ENCODE results near the gene SRSF9.
"Not testable (repeated sequence)": the region's sequence is repeated elsewhere in the genome, so short reads cannot be mapped to it uniquely, and the experiment has no call there.

Gene SRSF9, protein sequence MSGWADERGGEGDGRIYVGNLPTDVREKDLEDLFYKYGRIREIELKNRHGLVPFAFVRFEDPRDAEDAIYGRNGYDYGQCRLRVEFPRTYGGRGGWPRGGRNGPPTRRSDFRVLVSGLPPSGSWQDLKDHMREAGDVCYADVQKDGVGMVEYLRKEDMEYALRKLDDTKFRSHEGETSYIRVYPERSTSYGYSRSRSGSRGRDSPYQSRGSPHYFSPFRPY

GRCh38 chr12:120469450-120470149 is at the start of gene SRSF9:
Gene SRSF9, minus strand, starts transcription at chr12:120469748. Its CDS starts 139 bp downstream, at chr12:120469609.
- ATAC-seq (peak; percentile 96), DNase-seq (peak; percentile 98)
- no peaks in the 10 kb centered on the region for H3K27me3 Mint-ChIP-seq
- peak within 1 kb of the TSS; percentile 97 to 98 for H3K27ac Mint-ChIP-seq
- H3K9me3 Mint-ChIP-seq: no peaks in the 10 kb centered on the region
- H3K4me1 Mint-ChIP-seq: peaks cover 71% of the 10 kb centered on the region
- H3K4me3 Mint-ChIP-seq: peak within 1 kb of the TSS; percentile 93 to 98

DNA sequence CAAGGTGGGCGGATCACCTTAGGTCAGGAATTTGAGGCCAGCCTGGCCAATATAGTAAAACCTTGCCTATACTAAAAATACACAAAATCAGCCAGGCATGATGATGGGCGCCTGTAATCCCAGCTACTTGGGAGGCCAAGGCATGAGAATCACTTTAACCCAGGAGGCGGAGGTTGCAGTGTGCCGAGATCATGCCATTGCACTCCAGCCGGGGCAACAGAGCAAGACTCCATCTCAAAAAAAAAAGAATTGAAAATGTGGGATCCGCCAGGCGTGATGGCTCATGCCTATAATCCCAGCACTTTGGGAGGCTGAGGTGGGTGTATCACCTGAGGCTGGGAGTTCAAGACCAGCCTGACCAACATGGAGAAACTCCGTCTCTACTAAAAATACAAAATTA is 49.8 kb upstream of the SRSF9 start:
- not testable (repeated sequence) for H3K4me3 Mint-ChIP-seq, H3K27me3 Mint-ChIP-seq, H3K27ac Mint-ChIP-seq, H3K4me1 Mint-ChIP-seq, ATAC-seq, DNase-seq, H3K9me3 Mint-ChIP-seq

GRCh38 chr12:120515496-120515895 is 45.9 kb upstream of the SRSF9 start:
- H3K27ac Mint-ChIP-seq: no peak overlapping the region
- ATAC-seq (no peak), DNase-seq (no peak)
- no peaks in the 10 kb centered on the region for H3K9me3 Mint-ChIP-seq
- H3K4me3 Mint-ChIP-seq: no peak overlapping the region
- H3K4me1 Mint-ChIP-seq: no peaks in the 10 kb centered on the region
- no peaks in the 10 kb centered on the region for H3K27me3 Mint-ChIP-seq

- H3K27ac Mint-ChIP-seq: no peak overlapping the region
- H3K4me3 Mint-ChIP-seq: no peak overlapping the region
- no peaks in the 10 kb centered on the region for H3K9me3 Mint-ChIP-seq
- no peak for DNase-seq
- no peak for ATAC-seq
- H3K4me1 Mint-ChIP-seq: no peaks in the 10 kb centered on the region
- H3K27me3 Mint-ChIP-seq: no peaks in the 10 kb centered on the region
Observed at GRCh38 chr12:120514002-120514401, 44.5 kb upstream of the SRSF9 start.

DNA sequence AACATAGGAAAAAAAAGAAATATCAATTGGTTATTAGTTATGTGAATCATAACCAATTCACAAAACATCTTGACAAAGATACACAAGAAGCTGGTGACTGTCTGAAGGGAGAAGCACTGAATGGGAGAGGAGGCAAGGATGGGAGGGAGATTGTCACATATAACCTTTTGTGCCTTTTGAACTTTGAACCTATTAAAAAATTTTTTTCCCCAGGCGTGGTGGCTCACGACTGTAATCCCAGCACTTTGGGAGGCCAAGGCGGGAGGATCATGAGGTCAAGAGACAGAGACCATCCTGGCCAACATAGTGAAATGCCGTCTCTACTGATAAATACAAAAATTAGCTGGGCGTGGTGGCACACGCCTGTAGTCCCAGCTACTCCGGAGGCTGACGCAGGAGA is 39.0 kb upstream of the SRSF9 start:
- Mint-ChIP-seq H3K27me3 (no peaks in the 10 kb centered on the region), H3K4me1 (no peaks in the 10 kb centered on the region), H3K4me3 (no peak overlapping the region), H3K9me3 (no peaks in the 10 kb centered on the region), H3K27ac (no peak overlapping the region)
- DNase-seq: no peak
- no peak for ATAC-seq

DNA sequence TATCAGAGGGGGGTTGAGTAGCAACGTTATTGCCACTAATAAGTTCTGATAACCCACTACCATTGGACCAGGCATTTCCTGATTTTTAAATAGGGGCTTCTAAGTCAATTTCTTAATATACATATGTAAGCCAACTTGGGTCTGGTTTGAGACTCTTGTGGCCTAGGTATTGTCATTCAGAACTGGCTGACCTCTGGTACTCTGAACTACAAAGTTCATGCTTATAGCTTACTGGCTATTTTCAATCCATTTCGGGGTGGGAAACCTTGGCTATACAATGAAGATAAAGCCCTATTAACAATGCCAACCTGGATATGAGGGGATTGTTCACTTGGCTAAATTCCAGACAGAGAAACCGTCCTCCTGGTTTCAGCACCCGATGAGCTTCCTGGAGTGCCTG is 35.0 kb upstream of the SRSF9 start:
- H3K27ac Mint-ChIP-seq: no peak overlapping the region
- no peak for ATAC-seq
- H3K4me1 Mint-ChIP-seq: no peaks in the 10 kb centered on the region
- H3K27me3 Mint-ChIP-seq: no peaks in the 10 kb centered on the region
- H3K9me3 Mint-ChIP-seq: no peaks in the 10 kb centered on the region
- H3K4me3 Mint-ChIP-seq: no peak overlapping the region
- no peak for DNase-seq

- DNase-seq (no peak), ATAC-seq (no peak)
- H3K4me3 Mint-ChIP-seq: no peak overlapping the region
- H3K27ac Mint-ChIP-seq: peak overlapping the region; percentile 7 to 44
- no peaks in the 10 kb centered on the region for H3K9me3 Mint-ChIP-seq
- H3K27me3 Mint-ChIP-seq: no peaks in the 10 kb centered on the region
- H3K4me1 Mint-ChIP-seq: peaks cover 21% of the 10 kb centered on the region
Observed at GRCh38 chr12:120500581-120500980, 31.0 kb upstream of the SRSF9 start.

GRCh38 chr12:120498870-120499515 is 29.4 kb upstream of the SRSF9 start:
- H3K27ac Mint-ChIP-seq: no peak overlapping the region
- no peaks in the 10 kb centered on the region for H3K9me3 Mint-ChIP-seq
- H3K4me3 Mint-ChIP-seq: no peak overlapping the region
- ATAC-seq (no peak), DNase-seq (no peak)
- H3K4me1 Mint-ChIP-seq: peaks cover 31% of the 10 kb centered on the region
- no peaks in the 10 kb centered on the region for H3K27me3 Mint-ChIP-seq

GRCh38 chr12:120497524-120498150 is 28.1 kb upstream of the SRSF9 start:
- Mint-ChIP-seq H3K27me3 (no peaks in the 10 kb centered on the region), H3K9me3 (no peaks in the 10 kb centered on the region), H3K27ac (peak overlapping the region in 1 of 2 donors; percentile 93), H3K4me3 (peak overlapping the region; percentile 87 to 91), H3K4me1 (peaks cover 31% of the 10 kb centered on the region)
- DNase-seq: no peak
- ATAC-seq: no peak

- H3K4me1 Mint-ChIP-seq: peaks cover 31% of the 10 kb centered on the region
- H3K4me3 Mint-ChIP-seq: peak overlapping the region; percentile 87 to 91
- H3K27me3 Mint-ChIP-seq: no peaks in the 10 kb centered on the region
- peak overlapping the region; percentile 92 to 95 for H3K27ac Mint-ChIP-seq
- no peaks in the 10 kb centered on the region for H3K9me3 Mint-ChIP-seq
- ATAC-seq (peak; percentile 53), DNase-seq (peak in 1 of 2 donors; percentile 36)
Observed at GRCh38 chr12:120496413-120497340, 27.1 kb upstream of the SRSF9 start.

GRCh38 chr12:120495731-120496412 is 26.3 kb upstream of the SRSF9 start, which contains the start of gene DYNLL1:
Gene DYNLL1, plus strand, starts transcription at chr12:120496113. Its CDS starts 309 bp downstream, at chr12:120496422.
- Mint-ChIP-seq H3K27me3 (no peaks in the 10 kb centered on the region), H3K9me3 (no peaks in the 10 kb centered on the region), H3K4me3 (peak within 1 kb of the TSS; percentile 87 to 91), H3K27ac (peak within 1 kb of the TSS; percentile 92 to 95), H3K4me1 (peaks cover 31% of the 10 kb centered on the region)
- peak; percentile 98 for ATAC-seq
- DNase-seq: peak; percentile 97 to 98

GRCh38 chr12:120495186-120495730 is 25.7 kb upstream of the SRSF9 start:
- ATAC-seq (peak; percentile 21), DNase-seq (no peak)
- Mint-ChIP-seq H3K27ac (peak overlapping the region; percentile 80 to 87), H3K9me3 (no peaks in the 10 kb centered on the region), H3K4me1 (peaks cover 31% of the 10 kb centered on the region), H3K4me3 (peak overlapping the region; percentile 87 to 91), H3K27me3 (no peaks in the 10 kb centered on the region)

GRCh38 chr12:120490833-120491512 is 21.4 kb upstream of the SRSF9 start:
- no peak overlapping the region for H3K27ac Mint-ChIP-seq
- DNase-seq (no peak), ATAC-seq (no peak)
- no peaks in the 10 kb centered on the region for H3K27me3 Mint-ChIP-seq
- no peaks in the 10 kb centered on the region for H3K9me3 Mint-ChIP-seq
- H3K4me1 Mint-ChIP-seq: peaks cover 11% of the 10 kb centered on the region
- H3K4me3 Mint-ChIP-seq: no peak overlapping the region

- Mint-ChIP-seq H3K4me1 (peaks cover 7% of the 10 kb centered on the region), H3K9me3 (no peaks in the 10 kb centered on the region), H3K27ac (no peak overlapping the region), H3K4me3 (no peak overlapping the region), H3K27me3 (no peaks in the 10 kb centered on the region)
- DNase-seq (no peak), ATAC-seq (no peak)
Observed at GRCh38 chr12:120490325-120490724, 20.8 kb upstream of the SRSF9 start.

Data from stimulated activated naive CD8-positive, alpha-beta T cell treated with anti-CD3 and anti-CD28 coated beads, Interleukin-15, amount 100 ng/mL, for 72 hours (primary cell).